ENCODE data around the gene METTL13.

DNA sequence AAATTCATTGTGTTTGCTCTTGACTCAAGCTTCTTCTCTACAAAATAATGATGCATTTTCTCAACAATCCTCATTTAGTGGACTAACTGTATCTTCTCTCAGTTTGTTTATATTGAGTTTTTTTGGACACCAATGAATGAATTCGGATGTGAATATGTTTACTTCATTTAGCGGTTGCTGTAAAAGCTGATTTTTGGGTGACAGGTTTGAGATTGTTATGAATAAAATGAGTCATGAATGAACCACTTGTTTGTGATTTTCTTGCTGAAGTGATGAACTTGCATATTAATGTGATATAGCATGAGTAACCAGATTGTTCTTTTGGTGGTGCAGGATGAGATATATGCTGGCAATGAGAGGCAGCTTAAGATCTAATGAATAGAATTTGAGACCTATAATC, 62.9 kb downstream of the METTL13 start:
- TF ChIP-seq, protein P1, sequence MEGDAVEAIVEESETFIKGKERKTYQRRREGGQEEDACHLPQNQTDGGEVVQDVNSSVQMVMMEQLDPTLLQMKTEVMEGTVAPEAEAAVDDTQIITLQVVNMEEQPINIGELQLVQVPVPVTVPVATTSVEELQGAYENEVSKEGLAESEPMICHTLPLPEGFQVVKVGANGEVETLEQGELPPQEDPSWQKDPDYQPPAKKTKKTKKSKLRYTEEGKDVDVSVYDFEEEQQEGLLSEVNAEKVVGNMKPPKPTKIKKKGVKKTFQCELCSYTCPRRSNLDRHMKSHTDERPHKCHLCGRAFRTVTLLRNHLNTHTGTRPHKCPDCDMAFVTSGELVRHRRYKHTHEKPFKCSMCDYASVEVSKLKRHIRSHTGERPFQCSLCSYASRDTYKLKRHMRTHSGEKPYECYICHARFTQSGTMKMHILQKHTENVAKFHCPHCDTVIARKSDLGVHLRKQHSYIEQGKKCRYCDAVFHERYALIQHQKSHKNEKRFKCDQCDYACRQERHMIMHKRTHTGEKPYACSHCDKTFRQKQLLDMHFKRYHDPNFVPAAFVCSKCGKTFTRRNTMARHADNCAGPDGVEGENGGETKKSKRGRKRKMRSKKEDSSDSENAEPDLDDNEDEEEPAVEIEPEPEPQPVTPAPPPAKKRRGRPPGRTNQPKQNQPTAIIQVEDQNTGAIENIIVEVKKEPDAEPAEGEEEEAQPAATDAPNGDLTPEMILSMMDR (IDR thresholded peaks at IDR 0.05), result no peak
- TF ChIP-seq EZH2 (IDR thresholded peaks at IDR 0.05; ENCODE audit: borderline replicate concordance, insufficient read depth, low read depth, low read length, poor library complexity, severe bottlenecking), result no peak

Data from B cell (primary cell).